ENCODE measurements around the gene SPTBN1.

SPTBN1 gene

DNA sequence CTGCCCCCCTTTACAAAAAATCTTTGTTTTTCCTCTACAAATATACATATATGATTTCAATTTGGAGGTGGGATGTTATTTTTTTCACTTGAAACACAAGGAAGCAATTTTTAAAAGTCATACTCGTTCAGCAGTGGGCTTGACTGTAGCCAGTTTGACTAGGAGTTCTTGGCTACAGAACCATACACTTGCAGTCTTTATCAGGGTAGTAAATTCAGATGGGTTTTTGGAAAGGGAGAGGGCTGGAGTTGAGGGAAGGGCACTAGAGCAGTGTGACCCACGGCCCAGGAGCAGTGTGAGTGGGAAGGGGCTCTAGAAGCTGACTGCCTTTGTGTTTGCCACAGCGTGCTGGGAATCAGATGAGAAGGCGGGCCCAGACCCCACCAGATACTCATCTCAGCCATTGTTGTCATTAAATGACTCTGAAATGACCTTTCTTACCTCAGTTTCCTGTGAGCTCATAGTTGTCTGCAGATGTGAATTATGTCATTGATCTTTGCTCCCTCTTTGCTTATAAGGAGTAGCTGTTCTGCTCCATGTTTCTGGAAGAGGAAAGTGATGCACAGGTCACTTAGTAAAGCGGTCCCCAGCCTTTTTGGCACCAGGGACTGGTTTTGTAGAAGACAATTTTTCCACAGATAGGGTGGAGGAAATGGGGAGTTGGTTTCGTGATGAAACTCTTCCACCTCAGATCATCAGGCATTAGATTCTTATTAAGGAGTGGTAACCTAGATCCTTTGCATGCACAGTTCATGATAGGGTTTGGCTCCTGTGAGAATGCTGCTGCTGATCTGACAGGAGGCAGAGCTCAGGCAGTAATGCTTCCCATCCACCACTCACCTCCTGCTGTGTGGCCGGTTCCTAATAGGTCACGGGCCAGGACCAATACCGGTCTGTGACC lies 116.8 kb downstream of the SPTBN1 start:
- peaks cover 10 to 30% of the 10 kb centered on the region in 2 donors for H3K36me3 Mint-ChIP-seq
- peaks cover 61 to 95% of the 10 kb centered on the region in 2 donors for H3K4me1 Mint-ChIP-seq
- H3K9me3 Mint-ChIP-seq = peaks cover 0 to 2% of the 10 kb centered on the region in 2 donors
- DNase-seq = no peak
- H3K27ac Mint-ChIP-seq = peak overlapping the region; percentile 93
- peak overlapping the region; percentile 51 to 66 for H3K4me3 Mint-ChIP-seq
- ATAC-seq (replicated peaks) = no peak
- H3K27me3 Mint-ChIP-seq = no peaks in the 10 kb centered on the region

DNA sequence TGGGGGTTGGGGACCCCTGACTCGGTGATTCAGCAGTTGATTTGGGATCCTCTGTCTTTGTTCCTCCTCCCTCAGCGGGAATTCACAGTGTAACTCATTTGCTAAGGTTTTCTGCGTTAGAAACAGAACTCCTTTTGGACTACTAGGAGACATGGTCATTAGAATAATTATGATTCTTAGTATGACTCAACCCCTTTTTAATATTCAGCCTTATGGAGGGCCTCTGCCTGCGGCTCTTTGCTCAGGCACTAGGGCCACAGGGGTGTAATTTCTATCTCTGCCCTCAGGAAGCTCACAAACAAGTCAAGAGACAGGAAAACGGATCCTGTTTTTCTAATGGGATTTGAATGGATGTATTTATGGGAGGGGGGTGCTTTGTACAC lies 117.4 kb downstream of the SPTBN1 start:
- ATAC-seq (replicated peaks) = no peak
- peaks cover 0 to 2% of the 10 kb centered on the region in 2 donors for H3K9me3 Mint-ChIP-seq
- peak overlapping the region; percentile 93 for H3K27ac Mint-ChIP-seq
- H3K4me3 Mint-ChIP-seq = peak overlapping the region; percentile 39 to 66
- H3K27me3 Mint-ChIP-seq = no peaks in the 10 kb centered on the region
- H3K36me3 Mint-ChIP-seq = peaks cover 12 to 35% of the 10 kb centered on the region in 2 donors
- no peak for DNase-seq
- H3K4me1 Mint-ChIP-seq = peaks cover 66 to 98% of the 10 kb centered on the region in 2 donors

DNA sequence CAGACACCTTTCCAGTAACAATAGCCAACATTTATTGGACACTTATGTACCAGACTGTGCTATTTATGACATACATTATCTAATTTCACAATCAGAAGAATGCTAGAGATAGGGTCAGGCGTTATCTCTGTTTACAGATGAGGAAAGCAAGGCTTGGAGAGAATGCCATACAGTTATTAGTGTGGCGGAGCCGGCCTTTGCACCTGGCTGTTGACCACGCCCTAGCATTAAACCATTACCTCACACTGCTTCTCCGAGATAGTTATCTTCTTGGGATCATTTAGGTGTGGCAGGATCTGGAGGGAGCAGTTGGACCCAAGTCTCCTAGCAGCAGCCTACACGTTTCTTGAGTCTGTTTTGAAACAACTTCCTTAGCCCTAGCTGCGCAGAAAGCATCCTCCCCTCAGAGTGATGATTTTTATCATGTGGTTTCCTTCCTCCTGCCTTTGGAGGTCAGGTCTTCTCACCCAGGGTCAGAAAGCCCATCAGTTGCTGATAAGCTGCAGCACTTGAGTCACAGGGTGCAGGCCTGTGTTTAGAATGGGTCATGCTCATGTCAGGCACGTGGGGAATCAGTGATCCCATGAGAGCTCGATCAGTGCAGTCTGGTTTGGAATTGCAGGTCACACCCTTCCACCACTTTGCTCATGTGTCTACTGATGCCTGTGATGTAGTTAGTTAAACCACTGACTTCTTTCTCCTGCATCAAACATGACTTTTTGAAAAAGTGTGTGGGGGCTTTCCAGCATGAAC lies 118.2 kb downstream of the SPTBN1 start:
- peak overlapping the region; percentile 36 to 66 for H3K4me3 Mint-ChIP-seq
- H3K9me3 Mint-ChIP-seq = peaks cover 0 to 2% of the 10 kb centered on the region in 2 donors
- H3K27me3 Mint-ChIP-seq = no peaks in the 10 kb centered on the region
- DNase-seq (peak; percentile 50), ATAC-seq (replicated peaks) (peak; percentile 61 to 64)
- peaks cover 12 to 35% of the 10 kb centered on the region in 2 donors for H3K36me3 Mint-ChIP-seq
- peak overlapping the region; percentile 93 for H3K27ac Mint-ChIP-seq
- peaks cover 68 to 99% of the 10 kb centered on the region in 2 donors for H3K4me1 Mint-ChIP-seq

DNA sequence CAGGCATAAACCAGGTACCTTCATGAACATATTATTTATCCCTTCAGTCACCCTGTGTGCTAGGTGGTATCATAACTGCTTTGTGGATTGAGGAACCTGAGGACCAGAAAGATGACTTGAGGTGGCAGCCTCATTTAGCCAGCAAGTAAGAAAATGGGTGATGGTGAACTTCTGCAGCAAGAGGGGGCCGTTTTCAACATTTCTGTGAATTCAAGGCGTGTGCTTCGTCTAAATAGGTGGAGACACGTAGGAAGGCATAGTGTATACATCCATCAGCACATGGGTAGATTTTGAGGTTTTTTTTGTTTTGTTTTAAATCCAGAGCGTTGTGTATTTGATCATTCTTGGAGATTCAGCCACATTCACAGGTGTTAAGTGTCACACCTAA lies 118.7 kb downstream of the SPTBN1 start:
- peaks cover 0 to 2% of the 10 kb centered on the region in 2 donors for H3K9me3 Mint-ChIP-seq
- peaks cover 67 to 99% of the 10 kb centered on the region in 2 donors for H3K4me1 Mint-ChIP-seq
- H3K4me3 Mint-ChIP-seq = peak overlapping the region; percentile 36 to 62
- ATAC-seq (replicated peaks) = no peak
- H3K27me3 Mint-ChIP-seq = no peaks in the 10 kb centered on the region
- no peak for DNase-seq
- peaks cover 12 to 35% of the 10 kb centered on the region in 2 donors for H3K36me3 Mint-ChIP-seq
- peak overlapping the region; percentile 93 for H3K27ac Mint-ChIP-seq

DNA sequence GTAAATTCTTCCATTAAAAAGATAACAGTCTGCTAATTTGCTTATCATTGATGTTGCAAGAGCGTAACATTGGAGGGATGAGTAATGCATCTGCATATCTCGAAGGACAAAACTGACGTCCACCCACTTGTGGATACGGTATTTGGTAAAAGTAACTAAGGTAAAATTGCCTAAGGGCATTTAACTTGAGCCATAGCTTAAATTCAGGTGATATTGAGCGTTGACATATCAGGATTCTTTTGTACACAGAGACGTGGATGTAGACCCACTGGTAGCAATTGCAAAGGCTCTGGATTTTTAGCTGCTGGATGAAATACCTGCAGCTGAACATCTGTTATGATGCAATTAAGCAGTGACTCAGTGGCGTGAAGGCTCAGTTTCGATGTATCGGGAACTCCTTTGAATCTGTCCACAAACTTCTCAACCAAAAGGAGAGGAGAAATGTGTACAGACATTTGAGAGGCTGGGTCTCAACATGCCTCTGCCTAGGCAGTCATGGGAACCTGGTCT lies 119.3 kb downstream of the SPTBN1 start:
- DNase-seq = no peak
- Mint-ChIP-seq H3K27ac (peak overlapping the region; percentile 67), H3K36me3 (peaks cover 12 to 35% of the 10 kb centered on the region in 2 donors), H3K27me3 (no peaks in the 10 kb centered on the region), H3K4me3 (no peak overlapping the region), H3K9me3 (peaks cover 0 to 2% of the 10 kb centered on the region in 2 donors), H3K4me1 (peaks cover 63 to 99% of the 10 kb centered on the region in 2 donors)
- no peak for ATAC-seq (replicated peaks)

DNA sequence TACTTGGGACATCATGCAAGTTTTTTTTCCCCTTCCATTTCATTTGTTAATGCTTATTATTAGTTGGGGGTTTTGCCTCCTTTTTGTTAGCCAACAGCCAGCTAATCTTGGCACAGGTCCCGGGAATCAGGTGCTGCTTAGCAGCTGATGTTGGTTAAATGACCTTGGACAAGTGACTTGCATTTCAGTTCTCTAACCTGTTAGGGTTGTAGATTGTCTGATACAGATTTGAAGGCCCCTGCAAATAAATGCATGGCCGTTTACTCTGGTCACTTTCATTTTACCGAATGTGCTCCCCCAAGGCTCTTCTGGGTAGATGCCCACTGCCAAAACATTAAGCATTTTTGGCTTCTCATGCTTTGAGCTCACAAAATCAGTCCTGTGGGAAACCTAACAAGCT lies 120.9 kb downstream of the SPTBN1 start:
- no peak for DNase-seq
- H3K27ac Mint-ChIP-seq = no peak overlapping the region
- H3K27me3 Mint-ChIP-seq = no peaks in the 10 kb centered on the region
- ATAC-seq (replicated peaks) = no peak
- peaks cover 0 to 2% of the 10 kb centered on the region in 2 donors for H3K9me3 Mint-ChIP-seq
- H3K4me1 Mint-ChIP-seq = peaks cover 60 to 94% of the 10 kb centered on the region in 2 donors
- peaks cover 12 to 36% of the 10 kb centered on the region in 2 donors for H3K36me3 Mint-ChIP-seq
- H3K4me3 Mint-ChIP-seq = no peak overlapping the region

DNA sequence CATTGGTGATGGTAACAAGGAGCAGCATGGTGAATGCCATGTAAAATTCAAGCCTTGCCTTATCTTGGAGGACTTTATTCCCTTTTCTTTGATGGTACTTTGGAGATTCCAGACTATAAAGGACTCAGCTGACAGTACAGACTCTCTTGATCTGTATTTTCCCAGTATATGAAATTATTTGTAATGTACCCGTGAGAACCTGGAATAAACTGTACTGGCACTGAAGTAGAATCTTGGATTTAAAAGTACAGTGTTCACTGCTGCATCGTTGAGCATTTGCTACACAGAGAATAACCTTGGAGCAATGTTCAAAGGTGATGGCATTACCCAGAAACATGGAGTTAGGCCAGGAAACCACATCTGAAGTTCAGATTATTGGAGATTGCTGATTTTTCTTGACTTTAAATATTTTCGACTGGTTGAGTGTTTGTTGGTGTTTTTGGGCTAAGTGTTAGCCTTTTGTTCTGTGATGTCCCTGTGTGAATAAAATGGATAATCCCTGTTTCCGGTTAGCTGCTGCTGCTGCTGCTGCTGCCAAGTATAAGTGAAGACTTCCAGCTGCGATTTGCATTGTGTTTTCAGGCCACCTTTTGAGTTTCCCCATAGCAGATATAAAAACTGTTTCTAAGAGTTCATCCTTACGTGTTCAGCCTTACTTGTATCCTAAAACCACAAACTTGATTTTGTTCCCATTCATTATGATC lies 122.0 kb downstream of the SPTBN1 start:
- Mint-ChIP-seq H3K4me3 (no peak overlapping the region), H3K4me1 (peaks cover 62 to 94% of the 10 kb centered on the region in 2 donors), H3K36me3 (peaks cover 8 to 34% of the 10 kb centered on the region in 2 donors), H3K27me3 (no peaks in the 10 kb centered on the region), H3K27ac (peak overlapping the region; percentile 56), H3K9me3 (no peaks in the 10 kb centered on the region)
- ATAC-seq (replicated peaks) (no peak), DNase-seq (no peak)

DNA sequence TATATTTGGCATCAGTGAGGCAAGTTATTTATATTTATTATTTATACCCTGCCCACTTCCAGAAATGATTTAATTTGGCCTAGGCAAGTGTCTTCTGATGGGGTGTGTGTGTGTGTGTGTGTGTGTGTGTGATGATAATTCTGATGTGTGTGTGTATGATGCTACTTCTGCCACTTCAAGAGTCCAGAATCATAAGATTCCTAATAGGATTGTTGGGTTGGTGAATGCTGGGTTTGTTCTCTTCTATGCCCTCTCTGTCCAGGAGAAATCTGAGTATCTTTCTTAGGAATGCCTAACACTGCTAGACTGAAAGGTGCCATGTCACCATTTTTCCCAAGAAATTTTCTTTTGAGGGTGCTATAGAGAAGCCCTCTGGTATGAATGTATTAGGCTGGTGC lies 122.5 kb downstream of the SPTBN1 start:
- ATAC-seq (replicated peaks) (no peak), DNase-seq (no peak)
- peaks cover 63 to 94% of the 10 kb centered on the region in 2 donors for H3K4me1 Mint-ChIP-seq
- peak overlapping the region in 1 of 2 donors; percentile 14 for H3K4me3 Mint-ChIP-seq
- no peaks in the 10 kb centered on the region for H3K9me3 Mint-ChIP-seq
- peak overlapping the region; percentile 69 for H3K27ac Mint-ChIP-seq
- H3K27me3 Mint-ChIP-seq = no peaks in the 10 kb centered on the region
- H3K36me3 Mint-ChIP-seq = peaks cover 8 to 35% of the 10 kb centered on the region in 2 donors

DNA sequence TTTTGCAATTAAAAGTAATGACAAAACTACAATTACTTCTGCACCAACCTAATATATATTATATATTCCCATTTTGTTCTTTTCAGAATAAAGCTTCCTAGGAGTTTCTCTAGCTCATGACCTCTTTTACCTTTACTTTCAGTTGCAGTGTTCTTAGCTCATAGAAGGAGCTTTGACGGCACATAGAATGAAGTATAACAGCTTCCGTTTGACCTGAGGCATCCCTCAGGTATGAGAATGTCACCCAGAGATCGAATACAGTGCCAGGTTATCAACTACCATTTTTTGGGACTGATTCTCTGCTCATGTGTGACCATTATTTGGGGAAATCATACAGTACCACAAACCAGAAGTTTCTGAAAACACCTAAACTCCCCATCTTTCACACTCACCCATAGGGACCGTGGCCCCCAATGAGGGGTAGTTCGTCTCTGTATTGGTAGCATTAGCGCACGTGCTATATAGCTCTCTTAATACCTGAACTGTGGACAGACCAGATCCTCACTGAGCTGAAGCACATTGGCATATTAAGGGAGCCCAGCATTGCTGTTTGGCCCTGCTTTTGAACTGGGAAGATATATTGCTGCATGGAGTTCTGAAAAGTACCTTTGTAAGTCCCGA lies 123.0 kb downstream of the SPTBN1 start:
- Mint-ChIP-seq H3K27me3 (no peaks in the 10 kb centered on the region), H3K27ac (peak overlapping the region; percentile 95), H3K36me3 (peaks cover 8 to 35% of the 10 kb centered on the region in 2 donors), H3K4me1 (peaks cover 65 to 94% of the 10 kb centered on the region in 2 donors), H3K9me3 (no peaks in the 10 kb centered on the region), H3K4me3 (peak overlapping the region; percentile 72 to 80)
- DNase-seq = no peak
- ATAC-seq (replicated peaks) = no peak

DNA sequence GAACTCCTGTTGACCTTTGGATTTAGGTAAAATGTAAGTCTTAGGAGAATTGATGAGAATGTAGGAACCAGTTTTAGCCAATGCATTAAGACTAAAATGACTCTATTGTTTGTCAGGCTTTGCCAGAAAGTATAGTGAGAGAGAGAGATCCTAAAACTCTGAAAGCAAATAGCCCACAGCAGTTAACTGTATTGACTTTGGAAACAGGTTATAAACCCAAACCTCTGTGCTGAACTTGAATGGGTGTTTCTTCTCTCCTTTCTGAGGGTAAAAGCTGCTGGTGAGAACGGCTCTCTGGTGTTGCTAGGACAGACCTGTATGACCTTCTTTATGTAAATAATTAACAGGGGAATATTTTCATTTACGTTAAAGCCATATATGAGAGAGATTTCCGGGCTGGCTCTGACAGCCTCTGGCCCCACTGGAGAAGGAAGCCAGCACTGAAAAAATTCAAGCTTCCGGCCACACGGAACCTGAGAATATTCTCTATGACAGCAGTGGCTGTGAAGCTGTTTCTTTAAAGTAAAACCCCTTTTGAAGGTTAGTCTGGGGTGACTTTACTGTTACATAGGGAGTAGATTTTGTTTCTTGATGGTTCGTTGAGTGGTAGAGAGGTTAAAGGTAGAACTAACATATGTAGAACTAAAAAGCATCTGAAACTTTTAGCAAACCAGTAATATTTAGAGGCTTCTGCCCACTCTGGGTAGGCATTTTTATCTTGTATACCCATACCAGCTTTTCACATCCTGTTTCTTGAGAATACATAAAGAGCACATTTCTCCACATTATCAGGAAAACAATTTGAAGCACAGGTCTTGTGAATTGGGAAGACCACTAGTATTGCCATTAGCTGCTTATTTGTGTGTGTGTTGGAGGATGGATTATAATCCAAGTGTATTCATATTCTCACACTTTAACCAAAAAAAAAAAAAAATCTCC lies 123.8 kb downstream of the SPTBN1 start:
- ATAC-seq (replicated peaks) (peak; percentile 85 to 88), DNase-seq (peak; percentile 75)
- Mint-ChIP-seq H3K9me3 (no peaks in the 10 kb centered on the region), H3K27me3 (no peaks in the 10 kb centered on the region), H3K4me3 (peak overlapping the region; percentile 72 to 80), H3K36me3 (peaks cover 5 to 27% of the 10 kb centered on the region in 2 donors), H3K27ac (peak overlapping the region; percentile 95), H3K4me1 (peaks cover 61 to 94% of the 10 kb centered on the region in 2 donors)

DNA sequence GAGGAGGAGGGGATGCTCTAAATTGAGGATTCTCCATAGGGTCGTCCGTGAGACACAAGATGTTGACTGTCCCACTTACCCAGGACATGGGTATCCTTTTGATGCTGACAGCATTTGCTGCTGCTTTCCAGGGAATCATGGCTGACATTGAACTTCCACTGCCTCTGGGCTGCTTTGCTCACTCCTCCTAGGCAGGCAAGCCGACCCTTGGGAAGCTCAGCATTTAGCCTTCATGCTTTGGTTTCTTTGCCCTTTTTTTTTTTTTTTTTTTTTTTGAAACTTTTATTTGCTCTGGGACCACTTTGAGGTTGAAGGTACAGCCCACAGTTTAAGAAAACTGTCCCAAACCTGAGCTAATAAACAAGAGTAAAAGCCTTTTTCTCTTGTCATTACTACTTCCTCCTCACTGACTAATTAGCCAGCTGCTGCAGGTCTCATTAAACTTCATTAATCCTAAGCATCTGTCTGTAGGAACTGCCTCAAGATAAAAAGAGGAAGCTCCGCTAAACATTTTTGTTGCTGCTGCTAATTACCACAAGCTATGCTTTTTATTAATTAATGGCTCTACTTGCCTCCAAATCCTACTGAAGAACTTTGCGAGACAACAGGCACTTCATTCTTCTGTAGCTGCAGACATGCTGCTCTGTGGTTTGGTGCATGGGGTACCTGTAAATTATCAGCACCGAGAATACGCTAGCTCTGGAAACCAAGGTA lies 125.4 kb downstream of the SPTBN1 start:
- H3K36me3 Mint-ChIP-seq = peaks cover 2 to 16% of the 10 kb centered on the region in 2 donors
- peaks cover 57 to 91% of the 10 kb centered on the region in 2 donors for H3K4me1 Mint-ChIP-seq
- H3K27me3 Mint-ChIP-seq = no peaks in the 10 kb centered on the region
- peak overlapping the region; percentile 67 to 71 for H3K4me3 Mint-ChIP-seq
- peak overlapping the region; percentile 90 for H3K27ac Mint-ChIP-seq
- ATAC-seq (replicated peaks) (peak; percentile 9 to 33), DNase-seq (no peak)
- H3K9me3 Mint-ChIP-seq = no peaks in the 10 kb centered on the region

DNA sequence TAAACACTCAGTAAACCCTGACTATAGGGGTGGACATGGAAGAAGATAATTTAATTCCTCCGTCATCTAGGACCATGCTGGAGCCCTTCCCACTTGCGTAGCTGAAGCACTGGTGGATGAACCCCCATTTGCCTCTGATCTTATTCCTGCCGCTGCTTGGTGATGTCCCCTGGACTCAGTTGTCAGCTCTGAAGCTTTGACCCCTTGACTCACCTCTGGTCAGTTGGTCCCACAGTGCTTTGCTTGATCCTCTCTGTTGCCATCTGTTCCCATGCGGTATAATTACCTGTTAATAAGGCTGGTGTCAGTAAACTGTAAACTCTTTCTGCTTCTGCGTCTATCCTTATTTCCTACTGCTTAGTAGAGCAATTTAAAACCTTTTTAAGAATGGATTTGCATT lies 126.9 kb downstream of the SPTBN1 start:
- no peak for ATAC-seq (replicated peaks)
- Mint-ChIP-seq H3K4me3 (peak overlapping the region; percentile 47 to 65), H3K9me3 (no peaks in the 10 kb centered on the region), H3K36me3 (peaks cover 5 to 20% of the 10 kb centered on the region in 2 donors), H3K4me1 (peaks cover 54 to 92% of the 10 kb centered on the region in 2 donors), H3K27me3 (no peaks in the 10 kb centered on the region), H3K27ac (peak overlapping the region; percentile 76)
- DNase-seq = no peak

Measured in stimulated activated naive B cell treated with anti-CD40 and anti-IgM and Interleukin-4, amounts not matched to agents 10 μg/mL and 1 μg/mL and 100 μg/mL, for 72 hours (primary cell).